H1 (cell line): ENCODE data around the gene ZNF488. TPM values are rescaled to one million over a fixed set of nuclear protein-coding genes. Genes with fewer than 3 reads are reported as not detected.

Experiments used
- GABPA ChIP-seq: IDR thresholded peaks from 2 replicates; pipeline ENCODE4 v1.6.1; 2011; ENCODE audit warnings: mild to moderate bottlenecking, low read length, moderate library complexity, borderline replicate concordance; ENCODE audit not compliant: insufficient read depth
- polyA plus RNA-seq, 7 experiments: library from polyadenylated mRNA; depleted of rRNA in 3 of 7; stranded (reverse) in 5 of 7; unstranded in 2 of 7; fragments of >200 nt in 5 of 7; fragments of 200-250 nt in 2 of 7; gene quantifications; 1 replicate in 5 of 7; 2 replicates in 1 of 7; 4 replicates in 1 of 7; pipeline versions ENCODE4 v1.2.1 to v1.2.3, GENCODE V29; 2011 to 2013; ENCODE audit warnings: missing spikeins in 2 of 7, mixed read lengths in 2 of 7
- total RNA-seq: library from RNA; stranded (reverse); fragmentation: NEBNext Ultra II Directional; extraction: Animal tissue kit (Norgen Biotek cat#: 25700); gene quantifications from 2 replicates; pipeline ENCODE4 v1.2.1, GENCODE V29; 2021
- TF ChIP-seq, protein P1 (sequence below): IDR thresholded peaks from 2 replicates; pipeline ENCODE4 v1.6.1; 2011; ENCODE audit warnings: low read depth, mild to moderate bottlenecking, low read length; ENCODE audit not compliant: insufficient read depth

The ZNF488 gene
- total and polyA plus RNA-seq, 2 of the 8 experiments (the other 6 are each of a cell fraction or from before 2014, with no cell fraction given) = 7.9 to 11.4 TPM

DNA sequence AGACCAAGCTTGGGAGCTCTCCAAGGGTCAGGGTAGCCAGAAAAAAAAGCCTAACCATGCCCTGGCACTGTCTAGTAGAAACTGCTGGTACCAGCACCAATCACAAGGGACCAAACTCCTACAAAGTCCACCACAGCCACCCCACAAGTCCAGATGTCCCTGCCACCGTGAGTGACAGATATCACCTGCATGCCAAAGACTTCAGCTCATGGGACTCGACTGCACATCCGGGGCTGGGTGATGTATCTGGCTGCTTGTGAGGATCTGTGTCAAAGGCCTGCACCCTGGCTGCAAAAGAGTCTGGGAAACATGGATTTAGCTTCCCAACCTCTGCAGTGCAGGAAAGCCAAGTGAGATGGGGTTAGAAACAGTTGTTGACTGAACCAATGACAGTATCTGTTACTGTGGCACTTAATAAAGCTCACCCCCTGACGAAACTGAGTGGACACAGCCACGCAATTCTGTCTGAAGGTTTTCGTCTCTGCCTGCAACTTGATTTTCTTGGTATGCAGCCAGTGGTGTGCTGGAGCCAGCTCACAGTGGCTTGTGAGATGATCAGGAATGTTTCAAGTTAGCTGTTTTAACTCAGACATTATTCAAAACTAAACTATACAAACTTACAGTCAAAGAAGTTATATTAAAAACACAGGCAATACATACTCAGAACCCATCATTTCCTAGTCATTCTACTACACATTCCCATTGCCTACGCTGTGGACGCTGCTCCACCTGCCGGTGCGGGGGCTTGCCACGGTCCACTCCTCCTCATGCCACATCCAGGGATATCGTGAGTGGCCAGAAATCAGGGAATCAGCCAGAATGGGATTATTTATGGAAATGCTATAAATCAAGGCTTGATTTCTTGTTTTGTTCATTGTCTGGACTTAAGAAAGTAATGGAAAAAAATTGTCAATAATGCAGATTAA is 9.2 kb downstream of the ZNF488 start (continued):
- TF ChIP-seq, protein P1, sequence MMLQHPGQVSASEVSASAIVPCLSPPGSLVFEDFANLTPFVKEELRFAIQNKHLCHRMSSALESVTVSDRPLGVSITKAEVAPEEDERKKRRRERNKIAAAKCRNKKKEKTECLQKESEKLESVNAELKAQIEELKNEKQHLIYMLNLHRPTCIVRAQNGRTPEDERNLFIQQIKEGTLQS = no peak
- TF ChIP-seq GABPA = no peak
